Nephron progenitor cell (in vitro differentiated cells): ENCODE measurements around the gene ATP11C.
A peak's percentile ranks its signal among the peaks of the same experiment; 100 is the strongest.

Experiments used
- DNase-seq: peaks from one replicate; pipeline ENCODE4 v3.0.0; 2021
- H3K27ac Mint-ChIP-seq: 2 replicates; pipeline ENCODE4 v1.8.0; 2021; ENCODE audit warnings: mild to moderate bottlenecking, moderate library complexity, mixed read lengths
- H3K27me3 Mint-ChIP-seq: 2 replicates; pipeline ENCODE4 v1.8.0; 2021; ENCODE audit warnings: mild to moderate bottlenecking, low read depth, mixed read lengths; ENCODE audit not compliant: poor library complexity
- H3K36me3 Mint-ChIP-seq: 2 replicates; pipeline ENCODE4 v1.8.0; 2021; ENCODE audit warnings: low read depth, mixed read lengths
- H3K4me1 Mint-ChIP-seq: 2 replicates; pipeline ENCODE4 v1.8.0; 2021; ENCODE audit warnings: mixed read lengths
- H3K4me3 Mint-ChIP-seq: 2 replicates; pipeline ENCODE4 v1.8.0; 2021; ENCODE audit warnings: mild to moderate bottlenecking, moderate library complexity, mixed read lengths
- H3K9me3 Mint-ChIP-seq: 2 replicates; pipeline ENCODE4 v1.8.0; 2021; ENCODE audit warnings: mild to moderate bottlenecking, moderate library complexity, mixed read lengths
- TF ChIP-seq, protein P1 (sequence below): fragments of 200-600 bp; sonication (generic); IDR thresholded peaks from 2 replicates; pipeline ENCODE4 v1.5.0; 2021; ENCODE audit warnings: antibody characterized with exemption

Gene ATP11C

DNA sequence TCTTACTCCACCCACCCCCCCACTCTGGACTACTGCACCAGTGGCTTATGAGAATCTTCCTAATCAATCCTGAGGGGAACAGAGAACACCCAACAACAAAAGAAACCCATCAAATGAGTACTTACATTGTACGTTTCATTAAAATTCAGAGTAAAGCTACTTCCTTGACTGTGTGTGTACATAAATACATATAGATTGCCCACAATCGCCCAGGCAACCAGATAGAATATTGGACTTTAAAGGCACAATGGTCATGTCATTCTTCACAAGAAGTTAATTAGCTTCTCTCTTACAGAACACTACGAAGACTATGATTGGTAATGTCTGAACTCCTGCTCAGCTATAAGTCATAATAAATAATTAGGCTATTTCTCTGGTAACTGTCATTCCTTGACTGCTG lies 12.2 kb upstream of the ATP11C start:
- no peak overlapping the region for H3K4me3 Mint-ChIP-seq
- TF ChIP-seq, protein P1, sequence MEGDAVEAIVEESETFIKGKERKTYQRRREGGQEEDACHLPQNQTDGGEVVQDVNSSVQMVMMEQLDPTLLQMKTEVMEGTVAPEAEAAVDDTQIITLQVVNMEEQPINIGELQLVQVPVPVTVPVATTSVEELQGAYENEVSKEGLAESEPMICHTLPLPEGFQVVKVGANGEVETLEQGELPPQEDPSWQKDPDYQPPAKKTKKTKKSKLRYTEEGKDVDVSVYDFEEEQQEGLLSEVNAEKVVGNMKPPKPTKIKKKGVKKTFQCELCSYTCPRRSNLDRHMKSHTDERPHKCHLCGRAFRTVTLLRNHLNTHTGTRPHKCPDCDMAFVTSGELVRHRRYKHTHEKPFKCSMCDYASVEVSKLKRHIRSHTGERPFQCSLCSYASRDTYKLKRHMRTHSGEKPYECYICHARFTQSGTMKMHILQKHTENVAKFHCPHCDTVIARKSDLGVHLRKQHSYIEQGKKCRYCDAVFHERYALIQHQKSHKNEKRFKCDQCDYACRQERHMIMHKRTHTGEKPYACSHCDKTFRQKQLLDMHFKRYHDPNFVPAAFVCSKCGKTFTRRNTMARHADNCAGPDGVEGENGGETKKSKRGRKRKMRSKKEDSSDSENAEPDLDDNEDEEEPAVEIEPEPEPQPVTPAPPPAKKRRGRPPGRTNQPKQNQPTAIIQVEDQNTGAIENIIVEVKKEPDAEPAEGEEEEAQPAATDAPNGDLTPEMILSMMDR: no peak
- H3K27me3 Mint-ChIP-seq: no peaks in the 10 kb centered on the region
- H3K4me1 Mint-ChIP-seq: no peaks in the 10 kb centered on the region
- no peaks in the 10 kb centered on the region for H3K36me3 Mint-ChIP-seq
- no peak for DNase-seq
- H3K9me3 Mint-ChIP-seq: peaks cover 32% of the 10 kb centered on the region
- no peak overlapping the region for H3K27ac Mint-ChIP-seq

DNA sequence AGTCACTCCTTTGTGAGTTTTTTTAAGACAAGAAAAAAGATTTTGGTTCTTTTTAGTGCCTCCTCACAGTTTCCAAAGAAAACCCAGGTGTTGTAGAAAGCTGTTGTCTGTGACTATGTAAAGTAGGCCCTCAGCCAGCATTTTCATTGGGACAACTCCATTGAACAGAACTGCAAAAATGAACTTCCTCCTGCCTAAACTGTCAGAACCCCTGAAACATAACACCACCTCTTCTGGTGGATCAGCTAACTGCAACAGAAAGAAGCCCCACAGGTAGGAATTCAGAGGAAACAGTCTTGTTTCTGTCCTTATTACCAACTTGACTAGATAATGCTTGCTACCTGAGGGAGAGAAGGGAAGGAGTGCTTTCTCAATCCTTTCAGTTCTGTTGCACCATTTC lies 3.4 kb upstream of the ATP11C start:
- H3K9me3 Mint-ChIP-seq: peaks cover 36% of the 10 kb centered on the region
- H3K27ac Mint-ChIP-seq: no peak overlapping the region
- DNase-seq: no peak
- H3K4me3 Mint-ChIP-seq: no peak overlapping the region
- TF ChIP-seq, protein P1: no peak
- no peaks in the 10 kb centered on the region for H3K36me3 Mint-ChIP-seq
- no peaks in the 10 kb centered on the region for H3K27me3 Mint-ChIP-seq
- H3K4me1 Mint-ChIP-seq: peaks cover 19% of the 10 kb centered on the region

DNA sequence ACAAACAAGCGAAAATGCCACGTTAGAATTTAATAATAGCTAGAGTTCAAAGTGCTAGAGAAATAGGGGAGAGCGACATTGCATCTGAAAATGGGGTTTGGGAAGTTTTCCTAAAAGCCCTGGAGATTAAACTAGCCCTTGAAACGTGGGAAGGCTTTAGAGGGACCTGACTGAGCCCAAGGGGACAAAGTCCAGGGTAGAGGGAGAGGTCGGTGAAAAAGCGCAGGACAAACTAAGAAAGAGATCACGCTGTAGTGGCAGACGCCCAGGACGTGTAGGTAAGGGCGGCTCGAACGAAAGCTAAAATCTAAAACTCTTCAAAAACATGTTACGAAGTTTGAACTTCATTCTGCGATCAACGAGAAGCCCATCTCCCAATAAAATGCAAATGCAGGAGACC lies 1.1 kb upstream of the ATP11C start:
- Mint-ChIP-seq H3K9me3 (peaks cover 39% of the 10 kb centered on the region), H3K27ac (peak overlapping the region; percentile 38), H3K36me3 (no peaks in the 10 kb centered on the region), H3K4me3 (peak overlapping the region; percentile 90), H3K4me1 (peaks cover 39% of the 10 kb centered on the region), H3K27me3 (peaks cover 8% of the 10 kb centered on the region)
- TF ChIP-seq, protein P1: no peak
- DNase-seq: no peak

DNA sequence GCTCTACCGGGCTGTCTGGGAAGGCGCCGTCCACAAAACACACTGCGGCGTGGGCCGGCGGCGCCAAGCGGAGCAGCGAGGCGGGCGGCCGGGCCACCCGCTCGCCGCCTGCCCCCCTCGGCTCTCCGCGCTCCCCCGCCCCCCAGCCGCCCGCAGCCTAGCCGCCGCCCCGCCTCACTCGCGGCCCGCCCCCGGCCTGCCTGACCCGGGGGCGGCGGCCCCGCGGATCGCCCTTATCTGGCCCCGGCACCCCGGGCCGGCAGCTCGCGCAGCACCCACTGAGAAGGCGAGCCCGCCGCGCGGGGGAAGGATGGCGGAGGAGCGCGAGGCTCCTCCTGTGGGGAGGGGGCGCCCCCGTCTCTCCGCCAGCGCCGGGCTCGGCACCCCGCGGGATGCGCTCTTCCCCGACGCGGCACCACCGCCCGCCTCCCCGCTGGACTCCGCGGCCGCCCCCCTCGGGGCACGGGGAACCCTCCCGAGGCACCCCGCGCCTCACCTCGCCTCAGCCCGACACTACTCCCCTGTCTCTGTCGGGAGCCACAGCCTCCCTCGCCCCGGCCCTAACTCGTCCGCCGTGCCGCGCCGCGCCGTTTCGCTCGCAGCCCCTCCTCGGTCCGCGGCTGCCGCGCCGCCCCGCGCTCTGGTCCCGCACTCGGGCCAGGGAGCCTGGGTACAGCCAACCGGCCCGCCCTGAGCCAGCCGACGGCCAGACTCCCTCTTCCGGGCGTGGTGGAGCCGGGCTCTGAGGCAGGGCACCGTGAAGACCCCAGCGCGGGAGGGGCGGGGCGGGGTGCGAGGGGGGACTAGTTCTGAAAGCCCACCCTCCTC lies 566 bp downstream of the ATP11C start:
- H3K27ac Mint-ChIP-seq: peak overlapping the region; percentile 99
- DNase-seq: peak; percentile 73
- TF ChIP-seq, protein P1: no peak
- peaks cover 38% of the 10 kb centered on the region for H3K4me1 Mint-ChIP-seq
- no peaks in the 10 kb centered on the region for H3K36me3 Mint-ChIP-seq
- peaks cover 8% of the 10 kb centered on the region for H3K27me3 Mint-ChIP-seq
- H3K9me3 Mint-ChIP-seq: peaks cover 32% of the 10 kb centered on the region
- peak overlapping the region; percentile 90 for H3K4me3 Mint-ChIP-seq

DNA sequence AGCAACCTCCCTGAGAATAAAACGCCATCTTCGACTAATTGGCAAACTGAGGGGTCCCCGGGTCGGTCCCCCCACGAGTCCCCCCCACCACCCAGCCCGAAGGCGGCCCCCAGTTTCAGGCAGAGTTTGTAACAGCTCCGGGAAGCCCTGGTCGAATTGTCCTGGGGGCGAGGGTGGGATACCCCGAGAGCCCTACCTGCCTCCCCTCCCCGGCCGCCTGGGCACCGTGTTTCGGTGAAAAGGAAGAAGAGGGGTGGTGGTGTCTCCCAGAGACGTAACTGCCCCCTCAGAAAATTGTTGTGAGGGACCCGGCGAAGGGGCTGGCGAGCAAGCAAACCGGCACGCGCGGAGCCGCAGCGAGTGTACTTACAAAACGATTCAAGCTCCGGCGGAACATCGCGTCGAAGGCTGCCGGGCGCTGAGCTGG lies 1.2 kb downstream of the ATP11C start:
- Mint-ChIP-seq H3K9me3 (peaks cover 25% of the 10 kb centered on the region), H3K4me3 (peak overlapping the region; percentile 85), H3K4me1 (peaks cover 31% of the 10 kb centered on the region), H3K36me3 (no peaks in the 10 kb centered on the region), H3K27ac (no peak overlapping the region), H3K27me3 (peaks cover 8% of the 10 kb centered on the region)
- DNase-seq: peak; percentile 1
- TF ChIP-seq, protein P1: no peak
